Peyer's patch (tissue), 4 donors: Measurements from ENCODE around the gene EFCAB8. TPM values are rescaled to one million over a fixed set of nuclear protein-coding genes. Genes with fewer than 3 reads are reported as not detected.

Source experiments
- DNase-seq, 3 donors: peaks; one replicate each; pipeline ENCODE4 v3.0.0-alpha.2; 2017 to 2019
- H3K27ac ChIP-seq, 4 donors: fragments of 200-600 bp; sonication (generic); one replicate each; pipeline ENCODE4 v1.5.1; 2016 to 2019
- H3K27me3 ChIP-seq, 2 donors: fragments of 200-600 bp; sonication (generic); one replicate each; pipeline ENCODE4 v1.5.1; 2019
- H3K36me3 ChIP-seq, 3 donors: fragments of 200-600 bp; sonication (generic); one replicate each; pipeline ENCODE4 v1.5.1; 2016 to 2019
- H3K4me1 ChIP-seq, 4 donors: fragments of 200-600 bp; sonication (generic); one replicate each; pipeline ENCODE4 v1.5.1; 2016 to 2019
- H3K4me3 ChIP-seq, 4 donors: fragments of 200-600 bp; sonication (generic); 1 replicate in 3 of 4; 2 replicates in 1 of 4; pipeline ENCODE4 v1.5.1; 2016 to 2019; ENCODE audit warnings: mild to moderate bottlenecking in 1 of 4
- H3K9me3 ChIP-seq, 4 donors: fragments of 200-600 bp; sonication (generic); one replicate each; pipeline ENCODE4 v1.5.1; 2016 to 2019; ENCODE audit warnings: mild to moderate bottlenecking in 1 of 4
- POLR2A ChIP-seq, 2 donors: fragments of 450-650 bp; IDR thresholded peaks; one replicate each; pipeline ENCODE4 v1.5.1; 2017; ENCODE audit warnings: antibody characterized with exemption in 2 of 2, mild to moderate bottlenecking in 2 of 2, moderate library complexity in 2 of 2
- total RNA-seq, 4 donors: library from RNA; depleted of rRNA; stranded (reverse); fragments of >200 nt; gene quantifications; one replicate each; pipeline ENCODE4 v1.1.0, GENCODE V29; 2016
- TF ChIP-seq, protein P1 (sequence below), 6 experiments: fragments of 450-650 bp in 4 of 6; fragments of 200-600 bp in 2 of 6; sonication (generic) in 1 of 6; IDR thresholded peaks; one replicate each; pipeline ENCODE4 v1.5.1; 2017 to 2019; ENCODE audit warnings: antibody characterized with exemption in 6 of 6, mild to moderate bottlenecking in 3 of 6, moderate library complexity in 1 of 6

EFCAB8 gene
- total RNA-seq, 4 donors from 2014 or later, result 0.83 TPM; not detected in 3

- H3K4me3 ChIP-seq, result no peak overlapping the region
- no peaks in the 10 kb centered on the region for H3K4me1 ChIP-seq
- H3K36me3 ChIP-seq, result no peaks in the 10 kb centered on the region
- no peaks in the 10 kb centered on the region for H3K27me3 ChIP-seq
- H3K9me3 ChIP-seq, result no peaks in the 10 kb centered on the region
- no peak overlapping the region for H3K27ac ChIP-seq
- DNase-seq, result no peak
- TF ChIP-seq, protein P1, sequence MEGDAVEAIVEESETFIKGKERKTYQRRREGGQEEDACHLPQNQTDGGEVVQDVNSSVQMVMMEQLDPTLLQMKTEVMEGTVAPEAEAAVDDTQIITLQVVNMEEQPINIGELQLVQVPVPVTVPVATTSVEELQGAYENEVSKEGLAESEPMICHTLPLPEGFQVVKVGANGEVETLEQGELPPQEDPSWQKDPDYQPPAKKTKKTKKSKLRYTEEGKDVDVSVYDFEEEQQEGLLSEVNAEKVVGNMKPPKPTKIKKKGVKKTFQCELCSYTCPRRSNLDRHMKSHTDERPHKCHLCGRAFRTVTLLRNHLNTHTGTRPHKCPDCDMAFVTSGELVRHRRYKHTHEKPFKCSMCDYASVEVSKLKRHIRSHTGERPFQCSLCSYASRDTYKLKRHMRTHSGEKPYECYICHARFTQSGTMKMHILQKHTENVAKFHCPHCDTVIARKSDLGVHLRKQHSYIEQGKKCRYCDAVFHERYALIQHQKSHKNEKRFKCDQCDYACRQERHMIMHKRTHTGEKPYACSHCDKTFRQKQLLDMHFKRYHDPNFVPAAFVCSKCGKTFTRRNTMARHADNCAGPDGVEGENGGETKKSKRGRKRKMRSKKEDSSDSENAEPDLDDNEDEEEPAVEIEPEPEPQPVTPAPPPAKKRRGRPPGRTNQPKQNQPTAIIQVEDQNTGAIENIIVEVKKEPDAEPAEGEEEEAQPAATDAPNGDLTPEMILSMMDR (IDR thresholded peaks at IDR 0.05), result no peak
- no peak for TF ChIP-seq POLR2A (IDR thresholded peaks at IDR 0.05)
Observed at GRCh38 chr20:32925481-32926196, 66.9 kb downstream of the EFCAB8 start.

DNA sequence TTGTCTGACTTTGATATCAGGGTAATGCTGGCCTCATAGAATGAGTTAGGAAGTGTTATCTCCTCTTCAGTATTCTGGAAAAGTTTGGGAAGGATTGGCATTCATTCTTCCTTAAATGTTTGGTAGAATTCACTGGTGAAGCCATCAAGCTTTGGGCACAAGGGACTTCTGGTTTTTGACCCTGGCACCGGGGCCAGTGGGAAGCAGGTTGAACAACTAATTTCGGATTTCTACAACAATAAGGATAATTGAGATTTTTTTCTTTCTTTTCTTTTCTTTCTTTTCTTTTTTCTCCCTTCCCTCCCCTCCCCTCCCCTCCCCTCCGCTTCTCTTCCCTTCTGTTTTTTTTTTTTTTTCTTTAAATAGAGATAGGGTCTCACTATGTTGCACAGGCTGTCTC is 70.4 kb downstream of the EFCAB8 start:
- Histone ChIP-seq H3K27ac (no peak overlapping the region), H3K27me3 (no peaks in the 10 kb centered on the region), H3K9me3 (no peaks in the 10 kb centered on the region), H3K36me3 (no peaks in the 10 kb centered on the region), H3K4me1 (no peaks in the 10 kb centered on the region), H3K4me3 (no peak overlapping the region)
- no peak for TF ChIP-seq POLR2A (IDR thresholded peaks at IDR 0.05)
- TF ChIP-seq, protein P1 (IDR thresholded peaks at IDR 0.05), result no peak
- no peak for DNase-seq

DNA sequence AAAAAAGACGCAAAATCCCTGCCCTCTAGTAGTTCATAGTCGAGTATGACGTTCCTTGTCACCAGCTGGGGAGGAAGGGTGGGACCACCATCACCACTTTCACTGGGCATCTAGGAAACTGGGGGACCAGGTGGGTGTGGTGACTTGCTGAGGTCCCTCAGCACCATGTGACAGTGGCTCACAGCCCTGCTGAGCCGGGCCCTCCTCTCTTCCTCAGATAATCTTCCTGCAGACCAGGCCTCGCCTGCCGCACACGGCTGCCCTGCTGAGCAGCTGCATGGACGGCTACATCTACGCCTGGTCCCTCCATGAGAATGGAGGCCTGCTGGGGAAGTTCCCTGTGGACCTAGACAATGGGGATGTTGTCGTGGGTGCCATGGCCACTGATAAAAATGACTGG is 71.5 kb downstream of the EFCAB8 start:
- TF ChIP-seq, protein P1 (IDR thresholded peaks at IDR 0.05), result no peak
- no peak for TF ChIP-seq POLR2A (IDR thresholded peaks at IDR 0.05)
- Histone ChIP-seq H3K27ac (no peak overlapping the region), H3K4me3 (no peak overlapping the region), H3K27me3 (no peaks in the 10 kb centered on the region), H3K36me3 (no peaks in the 10 kb centered on the region), H3K4me1 (no peaks in the 10 kb centered on the region), H3K9me3 (no peaks in the 10 kb centered on the region)
- DNase-seq, result no peak

DNA sequence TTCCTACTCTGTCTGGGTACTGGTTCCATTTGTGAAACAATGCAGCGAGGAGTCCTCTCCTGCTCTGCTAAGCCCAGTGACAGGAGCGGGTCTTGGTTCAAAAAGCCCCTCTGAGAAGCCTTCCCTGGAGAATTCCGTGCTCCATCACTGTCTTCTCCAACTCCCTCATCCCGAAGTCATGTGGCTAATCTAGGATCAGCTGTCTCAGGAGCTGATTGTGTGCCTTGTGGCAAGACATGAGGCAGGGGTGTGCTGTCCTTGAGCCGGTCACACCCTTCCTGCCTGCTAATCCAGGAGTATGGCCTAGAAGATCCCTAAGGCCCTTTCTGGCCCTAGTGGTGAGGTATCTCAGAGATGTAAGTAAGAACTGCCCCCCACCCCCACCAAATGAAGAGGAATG is 72.0 kb downstream of the EFCAB8 start:
- H3K27me3 ChIP-seq, result no peaks in the 10 kb centered on the region
- TF ChIP-seq, protein P1 (IDR thresholded peaks at IDR 0.05), result no peak
- no peaks in the 10 kb centered on the region for H3K36me3 ChIP-seq
- no peaks in the 10 kb centered on the region for H3K9me3 ChIP-seq
- H3K4me3 ChIP-seq, result no peak overlapping the region
- DNase-seq, result no peak
- H3K27ac ChIP-seq, result no peak overlapping the region
- no peaks in the 10 kb centered on the region for H3K4me1 ChIP-seq

DNA sequence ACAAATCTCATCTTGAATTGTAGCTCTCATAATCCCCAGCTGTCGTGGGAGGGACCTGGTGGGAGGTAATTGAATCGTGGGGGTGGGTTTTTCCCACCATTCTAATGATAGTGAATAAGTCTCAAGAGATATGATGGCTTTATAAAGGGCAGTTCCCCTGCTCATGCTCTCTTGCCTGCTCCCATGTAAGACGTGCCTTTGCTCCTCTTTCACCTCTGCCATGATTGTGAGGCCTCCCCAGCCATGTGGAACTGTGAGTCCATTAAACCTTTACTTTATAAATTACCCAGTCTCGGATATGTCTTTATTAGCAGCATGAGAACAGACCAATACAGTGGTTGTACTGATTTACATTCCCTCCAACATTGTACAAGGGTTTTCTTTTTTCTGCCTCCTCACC is 75.9 kb downstream of the EFCAB8 start:
- H3K36me3 ChIP-seq, result no peaks in the 10 kb centered on the region
- H3K4me1 ChIP-seq, result no peaks in the 10 kb centered on the region
- no peak overlapping the region for H3K4me3 ChIP-seq
- TF ChIP-seq POLR2A (IDR thresholded peaks at IDR 0.05), result no peak
- TF ChIP-seq, protein P1 (IDR thresholded peaks at IDR 0.05), result no peak
- no peak overlapping the region for H3K27ac ChIP-seq
- H3K9me3 ChIP-seq, result no peaks in the 10 kb centered on the region
- H3K27me3 ChIP-seq, result no peaks in the 10 kb centered on the region
- DNase-seq, result no peak
